Measurements from ENCODE around the gene PSMF1. TPM values are rescaled to one million over a fixed set of nuclear protein-coding genes. Genes with fewer than 3 reads are reported as not detected.

PSMF1 gene, protein sequence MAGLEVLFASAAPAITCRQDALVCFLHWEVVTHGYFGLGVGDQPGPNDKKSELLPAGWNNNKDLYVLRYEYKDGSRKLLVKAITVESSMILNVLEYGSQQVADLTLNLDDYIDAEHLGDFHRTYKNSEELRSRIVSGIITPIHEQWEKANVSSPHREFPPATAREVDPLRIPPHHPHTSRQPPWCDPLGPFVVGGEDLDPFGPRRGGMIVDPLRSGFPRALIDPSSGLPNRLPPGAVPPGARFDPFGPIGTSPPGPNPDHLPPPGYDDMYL
- 34.5 and 43.5 TPM in 2 replicates for total RNA-seq (2011; cell fraction: chromatin; rRNA removed; ENCODE audit: low replicate concordance)
- total RNA-seq (2011; cell fraction: nucleolus; rRNA removed), result 10.7 and 12.6 TPM in 2 replicates
- 16.1 and 23.6 TPM in 2 replicates for total RNA-seq (2011; cell fraction: nucleoplasm; rRNA removed)
- total RNA-seq (2014; rRNA removed), result 17.9 and 26.5 TPM in 2 replicates
- 34.1 and 35.8 TPM in 2 replicates for total RNA-seq (2014; rRNA removed; fragmentation: Illumina TruSeq; extraction: Trizol)
- total RNA-seq (2015; rRNA removed; fragmentation: Illumina TruSeq; extraction: Trizol), result 29.4 and 33.8 TPM in 2 replicates
- total RNA-seq (2021), result 136 and 138 TPM in 2 replicates
- polyA plus RNA-seq (2011; rRNA removed), result 33.2 and 77.8 TPM in 2 replicates
- 60.7 and 112 TPM in 2 replicates for polyA plus RNA-seq (2011; cell fraction: cytosol; rRNA removed)
- polyA plus RNA-seq (2011; cell fraction: nucleus; rRNA removed), result 39.7 and 54.7 TPM in 2 replicates
- polyA plus RNA-seq (2012), result 102 and 110 TPM in 2 replicates
- polyA plus RNA-seq (2014; fragmentation: Illumina TruSeq; extraction: Trizol), result 126 and 192 TPM in 2 replicates
- 10 to 100 TPM in 1 of 2 experiments, 1 to 10 TPM in 1; 8.5 to 21.3 TPM for polyA plus RNA-seq (2014; fragmentation: Nextera tagmentation; extraction: Ambion mirVana)
- polyA plus RNA-seq (2014; rRNA removed), result 18.0 and 20.6 TPM in 2 replicates
- polyA minus RNA-seq (2011; rRNA and poly(A)+ RNA removed), result 45.5 and 84.9 TPM in 2 replicates
- polyA minus RNA-seq (2011; cell fraction: cytosol; rRNA and poly(A)+ RNA removed), result 30.9 and 37.4 TPM in 2 replicates
- 11.4 and 23.4 TPM in 2 replicates for polyA minus RNA-seq (2011; cell fraction: nucleus; rRNA and poly(A)+ RNA removed)
- percentile 75 among the genes with signal in this experiment for Bru-seq, nascent RNA
- percentile 77 among the genes with signal in this experiment for BruChase-seq, experiment 1, labeled RNA remaining after a 2-hour chase
- BruChase-seq, experiment 2, labeled RNA remaining after a 6-hour chase, result percentile 75 among the genes with signal in this experiment
- long read RNA-seq, experiment 1, full-length matches to known transcripts, result 122 of 193 reads
- long read RNA-seq, experiment 1, partial matches to known transcripts, result 23 of 193 reads
- long read RNA-seq, experiment 1, other reads (novel, unspliced or antisense), result 48 of 193 reads
- long read RNA-seq, experiment 2, full-length matches to known transcripts, result 77 of 101 reads
- long read RNA-seq, experiment 2, partial matches to known transcripts, result 4 of 101 reads
- long read RNA-seq, experiment 2, other reads (novel, unspliced or antisense), result 20 of 101 reads
- long read RNA-seq, experiment 3, full-length matches to known transcripts, result 81 of 93 reads
- long read RNA-seq, experiment 3, partial matches to known transcripts, result 3 of 93 reads
- long read RNA-seq, experiment 3, other reads (novel, unspliced or antisense), result 9 of 93 reads

DNA sequence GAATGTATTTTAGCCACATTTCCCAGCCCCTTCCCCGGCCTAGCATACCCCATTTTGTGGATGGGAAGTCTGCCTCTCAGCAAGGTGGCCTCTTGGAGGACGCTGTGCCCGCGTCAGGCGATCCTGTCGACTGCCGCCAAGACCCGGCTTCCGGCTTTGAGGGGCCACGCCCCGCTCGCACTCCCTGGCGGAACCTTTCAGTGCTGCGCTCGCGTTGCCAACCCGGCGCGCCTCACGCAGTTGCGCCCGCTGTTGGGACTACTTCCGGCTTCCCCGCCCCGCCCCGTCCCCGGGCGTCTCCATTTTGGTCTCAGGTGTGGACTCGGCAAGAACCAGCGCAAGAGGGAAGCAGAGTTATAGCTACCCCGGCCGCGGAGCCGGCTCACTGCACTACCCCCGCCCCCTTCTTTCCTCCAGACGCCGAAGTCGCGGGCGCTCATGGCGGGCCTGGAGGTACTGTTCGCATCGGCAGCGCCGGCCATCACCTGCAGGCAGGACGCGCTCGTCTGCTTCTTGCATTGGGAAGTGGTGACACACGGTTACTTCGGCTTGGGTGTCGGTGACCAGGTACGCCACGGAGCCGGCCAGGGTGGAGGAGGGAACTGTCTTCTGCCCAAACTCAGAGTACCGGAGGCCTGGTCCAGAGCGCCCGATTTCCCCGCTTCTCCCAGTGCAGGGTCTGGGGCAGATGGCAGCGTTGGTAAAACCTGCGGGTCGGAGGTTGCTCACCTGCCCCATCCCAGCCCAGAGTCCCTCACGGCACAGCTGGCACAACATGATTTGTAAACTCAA is at the start of gene PSMF1:
PSMF1 (plus strand) TSS at position 267 of the 792 bp plus-strand sequence; CDS start at position 439, 172 bp downstream.
- peak; percentile 94 for ATAC-seq
- Histone ChIP-seq H3K4me2 (ENCODE audit: insufficient read depth, low read length) (peak within 1 kb of the TSS; percentile 97), H3K9me1 (ENCODE audit: control insufficient read depth, insufficient read depth, low read length) (no peaks in the 10 kb centered on the region), H3K4me1 (replicated peaks in 1 of 2; ENCODE audit: control insufficient read depth in 2 of 2, insufficient read depth in 2 of 2, low read length in 2 of 2) (peaks cover 14 to 42% of the 10 kb centered on the region in 2 experiments; a peak in 4 of 5 replicates), H3K79me2 (ENCODE audit: control insufficient read depth, insufficient read depth, low read length) (peaks cover 59% of the 10 kb centered on the region), H3K4me3 (peak within 1 kb of the TSS; percentile 90), H3K27ac (ENCODE audit: extremely low read depth, low read depth, low read length) (peak within 1 kb of the TSS; percentile 86), H3K9ac (ENCODE audit: insufficient read depth in 1 of 2, low read depth in 2 of 2, low read length in 2 of 2) (peak within 1 kb of the TSS; percentile 91 to 99), H2AFZ (ENCODE audit: low read depth, low read length) (peak within 1 kb of the TSS; percentile 98), H3K36me3 (ENCODE audit: control insufficient read depth, insufficient read depth, low read length) (peaks cover 27% of the 10 kb centered on the region), H4K20me1 (replicated peaks; ENCODE audit: control insufficient read depth, insufficient read depth, low read length) (peaks cover 13% of the 10 kb centered on the region), H3K27me3 (ENCODE audit: control insufficient read depth in 2 of 2, insufficient read depth in 2 of 2, low read length in 2 of 2) (no peaks in the 10 kb centered on the region), H3K9me3 (replicated peaks; ENCODE audit: control insufficient read depth, insufficient read depth, low read depth, low read length) (no peaks in the 10 kb centered on the region)
- BruUV-seq (replicated peaks), result TSS peak; percentile 49
- POLR2A ChIA-PET, result interaction anchor here (0.6 to 1.4 kb wide), 3 partner anchors 10 to 1634 kb away, joined by 3 to 5 read pairs (median 4); no protein-coding TSS in a partner anchor
- intact Hi-C loops (cut with micrococcal nuclease) (loop anchor here (2.0 to 5.0 kb wide), 2 partner anchors 66 to 94 kb away; partner anchors contain the start of gene TMEM74B), in situ Hi-C loops (cut with MboI) (no loop called here)
- FAIRE-seq, result peak; percentile 89
- WGBS (ENCODE audit: insufficient coverage, low coverage, missing lambda C conversion rate), result 1% methylated on average over 45 of the region's 62 CpGs
- CTCF ChIA-PET (ENCODE audit: low intra/inter-chr PET ratio), result no interaction called here
- DNase-seq (ENCODE audit: extremely low read depth in 1 of 4, low spot score in 3 of 4), result peak; percentile 86 to 92 (median 87)
- TF ChIP-seq GABPB1 (CRISPR knock-in tag; IDR thresholded peaks at IDR 0.05) (peak; percentile 100), FIP1L1 (IDR thresholded peaks at IDR 0.05; ENCODE audit: low read depth, low read length, poor library complexity, severe bottlenecking) (peak; percentile 91), HCFC1 (IDR thresholded peaks at IDR 0.05; ENCODE audit: low read depth, low read length) (peak; percentile 89), NELFE (IDR thresholded peaks at IDR 0.05; ENCODE audit: insufficient read depth, insufficient read length) (no peak)
- TF ChIP-seq, protein P1, sequence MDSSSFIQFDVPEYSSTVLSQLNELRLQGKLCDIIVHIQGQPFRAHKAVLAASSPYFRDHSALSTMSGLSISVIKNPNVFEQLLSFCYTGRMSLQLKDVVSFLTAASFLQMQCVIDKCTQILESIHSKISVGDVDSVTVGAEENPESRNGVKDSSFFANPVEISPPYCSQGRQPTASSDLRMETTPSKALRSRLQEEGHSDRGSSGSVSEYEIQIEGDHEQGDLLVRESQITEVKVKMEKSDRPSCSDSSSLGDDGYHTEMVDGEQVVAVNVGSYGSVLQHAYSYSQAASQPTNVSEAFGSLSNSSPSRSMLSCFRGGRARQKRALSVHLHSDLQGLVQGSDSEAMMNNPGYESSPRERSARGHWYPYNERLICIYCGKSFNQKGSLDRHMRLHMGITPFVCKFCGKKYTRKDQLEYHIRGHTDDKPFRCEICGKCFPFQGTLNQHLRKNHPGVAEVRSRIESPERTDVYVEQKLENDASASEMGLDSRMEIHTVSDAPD (CRISPR knock-in tag; IDR thresholded peaks at IDR 0.05), result no peak
- TF ChIP-seq, protein P2, sequence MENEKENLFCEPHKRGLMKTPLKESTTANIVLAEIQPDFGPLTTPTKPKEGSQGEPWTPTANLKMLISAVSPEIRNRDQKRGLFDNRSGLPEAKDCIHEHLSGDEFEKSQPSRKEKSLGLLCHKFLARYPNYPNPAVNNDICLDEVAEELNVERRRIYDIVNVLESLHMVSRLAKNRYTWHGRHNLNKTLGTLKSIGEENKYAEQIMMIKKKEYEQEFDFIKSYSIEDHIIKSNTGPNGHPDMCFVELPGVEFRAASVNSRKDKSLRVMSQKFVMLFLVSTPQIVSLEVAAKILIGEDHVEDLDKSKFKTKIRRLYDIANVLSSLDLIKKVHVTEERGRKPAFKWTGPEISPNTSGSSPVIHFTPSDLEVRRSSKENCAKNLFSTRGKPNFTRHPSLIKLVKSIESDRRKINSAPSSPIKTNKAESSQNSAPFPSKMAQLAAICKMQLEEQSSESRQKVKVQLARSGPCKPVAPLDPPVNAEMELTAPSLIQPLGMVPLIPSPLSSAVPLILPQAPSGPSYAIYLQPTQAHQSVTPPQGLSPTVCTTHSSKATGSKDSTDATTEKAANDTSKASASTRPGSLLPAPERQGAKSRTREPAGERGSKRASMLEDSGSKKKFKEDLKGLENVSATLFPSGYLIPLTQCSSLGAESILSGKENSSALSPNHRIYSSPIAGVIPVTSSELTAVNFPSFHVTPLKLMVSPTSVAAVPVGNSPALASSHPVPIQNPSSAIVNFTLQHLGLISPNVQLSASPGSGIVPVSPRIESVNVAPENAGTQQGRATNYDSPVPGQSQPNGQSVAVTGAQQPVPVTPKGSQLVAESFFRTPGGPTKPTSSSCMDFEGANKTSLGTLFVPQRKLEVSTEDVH (IDR thresholded peaks at IDR 0.05; ENCODE audit: low read depth, partially characterized antibody), result peak; percentile 78
- TF ChIP-seq, protein P3, sequence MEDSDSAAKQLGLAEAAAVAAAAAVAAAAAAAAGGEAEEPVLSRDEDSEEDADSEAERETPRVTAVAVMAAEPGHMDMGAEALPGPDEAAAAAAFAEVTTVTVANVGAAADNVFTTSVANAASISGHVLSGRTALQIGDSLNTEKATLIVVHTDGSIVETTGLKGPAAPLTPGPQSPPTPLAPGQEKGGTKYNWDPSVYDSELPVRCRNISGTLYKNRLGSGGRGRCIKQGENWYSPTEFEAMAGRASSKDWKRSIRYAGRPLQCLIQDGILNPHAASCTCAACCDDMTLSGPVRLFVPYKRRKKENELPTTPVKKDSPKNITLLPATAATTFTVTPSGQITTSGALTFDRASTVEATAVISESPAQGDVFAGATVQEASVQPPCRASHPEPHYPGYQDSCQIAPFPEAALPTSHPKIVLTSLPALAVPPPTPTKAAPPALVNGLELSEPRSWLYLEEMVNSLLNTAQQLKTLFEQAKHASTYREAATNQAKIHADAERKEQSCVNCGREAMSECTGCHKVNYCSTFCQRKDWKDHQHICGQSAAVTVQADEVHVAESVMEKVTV (CRISPR knock-in tag; IDR thresholded peaks at IDR 0.05), result no peak
